Subcutaneous abdominal adipose tissue (tissue), 5 donors: ENCODE results near the gene CRYGA.
"Not testable (repeated sequence)": the region's sequence is repeated elsewhere in the genome, so short reads cannot be mapped to it uniquely, and the experiment has no call there.

Source experiments
- H3K27ac ChIP-seq: one replicate; pipeline ENCODE4 v1.7.0; 2013; ENCODE audit warnings: low read depth, mild to moderate bottlenecking, inconsistent platforms, low read length, moderate library complexity
- H3K27me3 ChIP-seq, 5 donors: one replicate each; pipeline ENCODE4 v1.7.0; 2013; ENCODE audit warnings: low read length in 5 of 5, inconsistent platforms in 1 of 5; ENCODE audit not compliant: control insufficient read depth in 5 of 5, insufficient read depth in 4 of 5
- H3K36me3 ChIP-seq, 5 donors: one replicate each; pipeline ENCODE4 v1.7.0; 2013; ENCODE audit warnings: low read length in 5 of 5; ENCODE audit not compliant: control insufficient read depth in 5 of 5, insufficient read depth in 5 of 5
- H3K4me1 ChIP-seq, 5 donors: one replicate each; pipeline ENCODE4 v1.7.0; 2013; ENCODE audit warnings: low read length in 5 of 5, mild to moderate bottlenecking in 3 of 5, moderate library complexity in 1 of 5; ENCODE audit not compliant: control insufficient read depth in 5 of 5, insufficient read depth in 5 of 5
- H3K4me3 ChIP-seq, 5 donors: one replicate each; pipeline ENCODE4 v1.7.0; 2013; ENCODE audit warnings: low read length in 5 of 5, low read depth in 1 of 5
- H3K9ac ChIP-seq, 5 donors: one replicate each; pipeline ENCODE4 v1.7.0; 2013; ENCODE audit warnings: low read length in 5 of 5, mild to moderate bottlenecking in 4 of 5, moderate library complexity in 3 of 5
- H3K9me3 ChIP-seq, 5 donors: one replicate each; pipeline ENCODE4 v1.7.0; 2013; ENCODE audit warnings: low read length in 5 of 5; ENCODE audit not compliant: control insufficient read depth in 5 of 5
- donor health status: healthy.
- donor health status: healthy.
- donor health status: healthy.
- donor health status: healthy.
- donor health status: healthy.

Gene CRYGA

GRCh38 chr2:208129744-208130711, 33.4 kb downstream of the CRYGA start, which contains the start of gene CRYGC:
Gene CRYGC, minus strand, starts transcription at chr2:208129828. Its CDS starts 36 bp downstream, at chr2:208129792.
- Histone ChIP-seq H3K27me3 (peaks cover 0 to 6% (median 0%) of the 10 kb centered on the region in 5 donors), H3K9me3 (peaks cover 0 to 7% (median 0%) of the 10 kb centered on the region in 5 donors), H3K36me3 (no peaks in the 10 kb centered on the region), H3K27ac (no peak within 1 kb of the TSS), H3K4me3 (no peak within 1 kb of the TSS), H3K4me1 (no peaks in the 10 kb centered on the region), H3K9ac (no peak within 1 kb of the TSS)

- Histone ChIP-seq H3K27ac (no peak overlapping the region), H3K36me3 (no peaks in the 10 kb centered on the region), H3K9ac (no peak overlapping the region), H3K4me3 (no peak overlapping the region), H3K27me3 (peaks cover 0 to 13% (median 8%) of the 10 kb centered on the region in 5 donors), H3K4me1 (peaks cover 0 to 8% (median 5%) of the 10 kb centered on the region in 5 donors), H3K9me3 (peaks cover 0 to 7% (median 0%) of the 10 kb centered on the region in 5 donors)
Observed at GRCh38 chr2:208128136-208128535, 35.3 kb downstream of the CRYGA start.

- Histone ChIP-seq H3K27ac (no peak overlapping the region), H3K4me3 (no peak overlapping the region), H3K9ac (no peak overlapping the region), H3K9me3 (peaks cover 0 to 7% (median 0%) of the 10 kb centered on the region in 5 donors), H3K36me3 (no peaks in the 10 kb centered on the region), H3K4me1 (peaks cover 0 to 8% (median 5%) of the 10 kb centered on the region in 5 donors), H3K27me3 (peaks cover 0 to 13% (median 8%) of the 10 kb centered on the region in 5 donors)
Observed at GRCh38 chr2:208127090-208127489, 36.3 kb downstream of the CRYGA start.

GRCh38 chr2:208125251-208125650, 38.1 kb downstream of the CRYGA start:
- peaks cover 0 to 13% (median 8%) of the 10 kb centered on the region in 5 donors for H3K27me3 ChIP-seq
- peaks cover 0 to 8% (median 5%) of the 10 kb centered on the region in 5 donors for H3K4me1 ChIP-seq
- H3K9me3 ChIP-seq = peaks cover 0 to 7% (median 0%) of the 10 kb centered on the region in 5 donors
- no peak overlapping the region for H3K27ac ChIP-seq
- H3K9ac ChIP-seq = no peak overlapping the region
- no peak overlapping the region for H3K4me3 ChIP-seq
- H3K36me3 ChIP-seq = no peaks in the 10 kb centered on the region

GRCh38 chr2:208124013-208124715, 39.2 kb downstream of the CRYGA start, which contains the start of gene CRYGD:
Gene CRYGD, minus strand, starts transcription at chr2:208124524. Its CDS starts 51 bp downstream, at chr2:208124473.
- not testable (repeated sequence) for H3K27ac ChIP-seq, H3K36me3 ChIP-seq, H3K9ac ChIP-seq, H3K4me3 ChIP-seq, H3K4me1 ChIP-seq, H3K9me3 ChIP-seq
- H3K27me3 ChIP-seq = peaks cover 0 to 13% (median 8%) of the 10 kb centered on the region in 5 donors

GRCh38 chr2:208122248-208122647, 41.1 kb downstream of the CRYGA start:
- no peak overlapping the region for H3K4me3 ChIP-seq

GRCh38 chr2:208118918-208119317, 44.5 kb downstream of the CRYGA start:
- no peak overlapping the region for H3K27ac ChIP-seq
- peaks cover 0 to 2% (median 0%) of the 10 kb centered on the region in 5 donors for H3K4me1 ChIP-seq
- no peak overlapping the region for H3K9ac ChIP-seq
- H3K27me3 ChIP-seq = peaks cover 0 to 2% (median 0%) of the 10 kb centered on the region in 5 donors
- no peaks in the 10 kb centered on the region for H3K36me3 ChIP-seq
- H3K9me3 ChIP-seq = no peaks in the 10 kb centered on the region
- no peak overlapping the region for H3K4me3 ChIP-seq

More at GRCh38 chr2:208122248-208122647, 41.1 kb downstream of the CRYGA start:
- peaks cover 0 to 4% (median 0%) of the 10 kb centered on the region in 5 donors for H3K9me3 ChIP-seq
- H3K27ac ChIP-seq = no peak overlapping the region
- peaks cover 0 to 8% (median 5%) of the 10 kb centered on the region in 5 donors for H3K4me1 ChIP-seq
- H3K27me3 ChIP-seq = peaks cover 0 to 13% (median 5%) of the 10 kb centered on the region in 5 donors
- no peaks in the 10 kb centered on the region for H3K36me3 ChIP-seq
- no peak overlapping the region for H3K9ac ChIP-seq

- not testable (repeated sequence) for H3K36me3 ChIP-seq, H3K27me3 ChIP-seq, H3K4me3 ChIP-seq, H3K4me1 ChIP-seq, H3K27ac ChIP-seq, H3K9ac ChIP-seq, H3K9me3 ChIP-seq
Observed at GRCh38 chr2:208117390-208117789, 46.0 kb downstream of the CRYGA start.

- no peak overlapping the region for H3K27ac ChIP-seq
- no peaks in the 10 kb centered on the region for H3K36me3 ChIP-seq
- peaks cover 0 to 3% (median 0%) of the 10 kb centered on the region in 5 donors for H3K4me1 ChIP-seq
- H3K9me3 ChIP-seq = no peaks in the 10 kb centered on the region
- no peak overlapping the region for H3K9ac ChIP-seq
- H3K4me3 ChIP-seq = no peak overlapping the region
- peaks cover 0 to 10% (median 7%) of the 10 kb centered on the region in 5 donors for H3K27me3 ChIP-seq
Observed at GRCh38 chr2:208112969-208113368, 50.4 kb downstream of the CRYGA start.
